ENCODE data around the gene CASR.

CASR gene

GRCh38 chr3:122322095-122323075, 138.9 kb downstream of the CASR start:
- peak overlapping the region; percentile 74 for H3K27ac ChIP-seq

DNA sequence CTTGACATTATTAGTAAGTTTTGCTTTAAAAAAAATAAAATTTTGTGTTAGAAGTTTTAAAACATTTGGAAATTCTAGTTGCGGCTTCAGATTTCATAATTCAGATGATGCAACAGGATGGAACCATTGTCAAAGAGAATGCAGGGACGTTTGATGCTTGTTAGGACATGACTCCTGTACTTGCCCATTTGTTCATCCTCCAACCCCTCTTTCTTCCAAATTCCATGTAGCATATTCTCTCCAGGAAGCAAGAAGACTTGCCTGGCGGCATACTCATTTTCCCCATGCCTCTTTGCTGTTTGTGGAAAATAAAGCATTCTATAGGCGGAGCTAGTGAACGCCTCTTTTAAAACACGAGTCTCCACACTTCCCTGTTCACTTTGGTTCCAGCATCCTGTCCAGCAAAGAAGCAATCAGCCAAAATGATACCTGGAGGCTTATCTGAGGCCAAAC, 141.4 kb downstream of the CASR start, which contains the start of gene CSTA:
TSS of gene CSTA (plus strand) at position 378 of the 453 bp plus-strand sequence. CDS start at position 423, 45 bp downstream.
- TF ChIP-seq, protein P1, sequence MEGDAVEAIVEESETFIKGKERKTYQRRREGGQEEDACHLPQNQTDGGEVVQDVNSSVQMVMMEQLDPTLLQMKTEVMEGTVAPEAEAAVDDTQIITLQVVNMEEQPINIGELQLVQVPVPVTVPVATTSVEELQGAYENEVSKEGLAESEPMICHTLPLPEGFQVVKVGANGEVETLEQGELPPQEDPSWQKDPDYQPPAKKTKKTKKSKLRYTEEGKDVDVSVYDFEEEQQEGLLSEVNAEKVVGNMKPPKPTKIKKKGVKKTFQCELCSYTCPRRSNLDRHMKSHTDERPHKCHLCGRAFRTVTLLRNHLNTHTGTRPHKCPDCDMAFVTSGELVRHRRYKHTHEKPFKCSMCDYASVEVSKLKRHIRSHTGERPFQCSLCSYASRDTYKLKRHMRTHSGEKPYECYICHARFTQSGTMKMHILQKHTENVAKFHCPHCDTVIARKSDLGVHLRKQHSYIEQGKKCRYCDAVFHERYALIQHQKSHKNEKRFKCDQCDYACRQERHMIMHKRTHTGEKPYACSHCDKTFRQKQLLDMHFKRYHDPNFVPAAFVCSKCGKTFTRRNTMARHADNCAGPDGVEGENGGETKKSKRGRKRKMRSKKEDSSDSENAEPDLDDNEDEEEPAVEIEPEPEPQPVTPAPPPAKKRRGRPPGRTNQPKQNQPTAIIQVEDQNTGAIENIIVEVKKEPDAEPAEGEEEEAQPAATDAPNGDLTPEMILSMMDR (conservative IDR thresholded peaks at IDR 0.05): no peak
- 0 out of 2 replicates have a peak within 1 kb of the TSS, but pooled peaks have one; percentile 13 for H3K27ac ChIP-seq

More at GRCh38 chr3:122322095-122323075, 138.9 kb downstream of the CASR start:
- TF ChIP-seq, protein P1 (conservative IDR thresholded peaks at IDR 0.05): no peak

DNA sequence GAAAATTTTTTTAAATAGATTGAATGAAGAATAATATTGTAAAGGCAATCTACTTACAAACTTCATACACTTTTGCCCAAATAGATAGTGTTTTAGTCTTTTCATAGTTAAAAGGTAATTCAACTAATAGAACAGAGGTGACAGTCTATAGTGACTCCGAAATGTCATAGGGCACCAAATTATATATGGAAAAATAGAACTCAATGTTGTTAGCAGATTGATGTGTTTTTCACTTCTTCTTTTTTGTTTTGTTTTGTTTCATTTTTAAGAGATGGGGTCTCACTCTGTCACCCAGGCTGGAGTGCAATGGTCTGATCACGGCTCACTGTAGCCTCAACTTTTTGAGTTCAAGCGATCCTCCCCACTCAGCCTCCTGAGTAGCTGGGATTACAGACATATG, 142.3 kb downstream of the CASR start:
- TF ChIP-seq, protein P1 (conservative IDR thresholded peaks at IDR 0.05): no peak
- no peak overlapping the region for H3K27ac ChIP-seq

DNA sequence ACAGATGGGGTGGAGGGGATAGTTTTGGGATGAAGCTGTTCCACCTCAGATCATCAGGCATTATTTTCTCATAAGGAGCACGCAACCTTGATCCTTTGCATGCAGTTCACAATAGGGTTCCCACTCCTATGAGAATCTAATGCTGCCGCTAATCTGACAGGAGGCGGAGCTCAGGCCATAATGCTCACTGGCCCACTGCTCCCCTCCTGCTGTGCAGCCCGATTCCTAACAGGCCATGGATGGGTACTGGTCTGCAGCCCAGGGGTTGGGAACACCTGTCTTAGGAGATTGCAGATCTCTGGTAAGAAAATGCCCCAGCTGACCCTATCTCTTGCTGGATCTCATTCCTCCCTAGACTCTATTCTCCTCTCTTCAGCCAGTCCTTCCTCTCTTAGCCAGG, 148.4 kb downstream of the CASR start:
- H3K27ac ChIP-seq: no peak overlapping the region
- TF ChIP-seq, protein P1 (conservative IDR thresholded peaks at IDR 0.05): no peak

DNA sequence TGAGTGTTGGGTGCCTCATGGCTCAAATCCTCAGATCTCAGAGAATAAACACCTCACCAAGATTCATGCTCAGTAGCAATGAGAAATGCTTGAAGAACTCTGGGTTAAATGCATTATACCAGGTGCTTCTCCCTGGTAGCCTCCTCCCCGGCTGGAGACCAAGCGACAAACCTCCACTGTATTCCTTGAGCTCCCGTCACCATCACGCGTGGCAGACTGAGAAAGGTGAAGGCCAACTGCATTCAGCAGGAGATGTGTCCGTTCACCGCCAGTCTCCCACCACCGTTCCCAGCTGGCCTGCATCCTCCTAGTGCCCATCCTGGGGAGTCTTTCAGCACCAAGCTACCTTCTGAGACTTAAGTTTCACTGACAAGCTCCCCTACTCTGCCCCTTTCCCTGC, 149.1 kb downstream of the CASR start:
- TF ChIP-seq, protein P1 (conservative IDR thresholded peaks at IDR 0.05): no peak

More for the DNA sequence above, 149.1 kb downstream of the CASR start:
- H3K27ac ChIP-seq: no peak overlapping the region

Data from VCaP (cell line).